ENCODE results near the gene FRS2.

FRS2 gene

DNA sequence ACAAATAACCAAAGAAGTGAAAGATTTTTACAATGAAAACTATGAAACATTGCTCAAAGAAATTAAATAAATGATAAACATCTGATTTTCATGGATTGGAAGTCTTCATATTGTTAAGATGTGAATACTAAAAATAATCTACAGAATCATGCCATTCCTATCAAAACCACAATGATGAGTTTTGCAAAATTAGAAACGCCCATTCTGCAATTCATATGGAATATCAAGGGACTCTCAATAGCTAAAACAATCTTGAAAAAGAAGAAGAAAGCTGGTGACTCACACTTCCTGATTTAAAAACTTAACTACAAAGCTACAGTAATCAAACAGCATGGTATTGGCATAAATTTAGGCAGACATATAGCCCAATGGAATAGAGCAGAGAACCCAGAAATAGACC lies 74.9 kb downstream of the FRS2 start:
- no peaks in the 10 kb centered on the region for H3K9me3 ChIP-seq (ENCODE audit: control insufficient read depth, low read length)
- TF ChIP-seq, protein P1, sequence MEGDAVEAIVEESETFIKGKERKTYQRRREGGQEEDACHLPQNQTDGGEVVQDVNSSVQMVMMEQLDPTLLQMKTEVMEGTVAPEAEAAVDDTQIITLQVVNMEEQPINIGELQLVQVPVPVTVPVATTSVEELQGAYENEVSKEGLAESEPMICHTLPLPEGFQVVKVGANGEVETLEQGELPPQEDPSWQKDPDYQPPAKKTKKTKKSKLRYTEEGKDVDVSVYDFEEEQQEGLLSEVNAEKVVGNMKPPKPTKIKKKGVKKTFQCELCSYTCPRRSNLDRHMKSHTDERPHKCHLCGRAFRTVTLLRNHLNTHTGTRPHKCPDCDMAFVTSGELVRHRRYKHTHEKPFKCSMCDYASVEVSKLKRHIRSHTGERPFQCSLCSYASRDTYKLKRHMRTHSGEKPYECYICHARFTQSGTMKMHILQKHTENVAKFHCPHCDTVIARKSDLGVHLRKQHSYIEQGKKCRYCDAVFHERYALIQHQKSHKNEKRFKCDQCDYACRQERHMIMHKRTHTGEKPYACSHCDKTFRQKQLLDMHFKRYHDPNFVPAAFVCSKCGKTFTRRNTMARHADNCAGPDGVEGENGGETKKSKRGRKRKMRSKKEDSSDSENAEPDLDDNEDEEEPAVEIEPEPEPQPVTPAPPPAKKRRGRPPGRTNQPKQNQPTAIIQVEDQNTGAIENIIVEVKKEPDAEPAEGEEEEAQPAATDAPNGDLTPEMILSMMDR (IDR thresholded peaks at IDR 0.05), result no peak
- H3K4me1 ChIP-seq, result peaks cover 2% of the 10 kb centered on the region
- no peak overlapping the region for H3K9ac ChIP-seq
- peaks cover 14% of the 10 kb centered on the region for H3K79me2 ChIP-seq
- H3K4me2 ChIP-seq (ENCODE audit: low read length), result no peak overlapping the region
- H3K27ac ChIP-seq, result no peak overlapping the region
- no peak overlapping the region for H2AFZ ChIP-seq
- no peaks in the 10 kb centered on the region for H3K27me3 ChIP-seq (ENCODE audit: control insufficient read depth, insufficient read depth, low read length)
- H3K4me3 ChIP-seq (ENCODE audit: low read depth, low read length), result no peak overlapping the region
- H3K36me3 ChIP-seq (ENCODE audit: control insufficient read depth, insufficient read depth, low read length), result no peaks in the 10 kb centered on the region

DNA sequence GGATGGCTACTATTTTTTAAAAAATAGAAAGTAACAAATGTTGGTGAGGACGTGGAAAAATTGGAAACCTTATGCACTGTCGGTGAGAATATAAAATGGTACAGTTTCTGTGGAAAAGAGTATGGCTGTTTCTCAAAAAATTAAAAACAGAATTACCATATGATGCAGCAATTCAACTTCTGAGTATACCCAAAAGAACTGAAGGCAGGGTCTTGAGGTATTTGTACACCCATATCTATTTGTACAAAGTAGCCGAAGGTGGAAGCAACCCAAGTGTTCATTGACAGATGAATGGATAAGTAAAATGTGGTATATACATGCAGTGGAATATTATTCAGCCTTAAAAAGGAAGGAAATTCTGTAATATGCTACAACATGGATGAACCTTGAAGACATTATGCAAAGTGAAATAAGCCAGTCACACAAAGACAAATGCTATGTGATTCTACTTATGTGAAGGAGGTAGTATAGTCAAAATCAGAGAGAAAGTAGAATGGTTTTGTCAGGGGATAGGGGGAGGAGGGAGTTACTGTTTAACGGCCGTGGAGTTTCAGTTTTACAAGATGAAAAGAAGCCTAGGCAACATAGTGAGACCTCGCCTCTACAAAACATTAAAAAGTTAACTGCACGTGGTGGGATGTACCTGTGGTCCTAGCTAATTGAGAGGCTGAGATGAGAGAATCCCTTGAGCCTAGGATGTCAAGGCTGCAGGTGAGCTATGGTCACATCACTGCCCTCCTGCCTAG lies 76.7 kb downstream of the FRS2 start:
- H3K27me3 ChIP-seq (ENCODE audit: control insufficient read depth, insufficient read depth, low read length), result no peaks in the 10 kb centered on the region
- H3K4me1 ChIP-seq, result no peaks in the 10 kb centered on the region
- peaks cover 14% of the 10 kb centered on the region for H3K79me2 ChIP-seq
- no peak overlapping the region for H3K27ac ChIP-seq
- no peaks in the 10 kb centered on the region for H3K9me3 ChIP-seq (ENCODE audit: control insufficient read depth, low read length)
- no peak overlapping the region for H3K4me3 ChIP-seq (ENCODE audit: low read depth, low read length)
- H3K36me3 ChIP-seq (ENCODE audit: control insufficient read depth, insufficient read depth, low read length), result no peaks in the 10 kb centered on the region
- H3K9ac ChIP-seq, result no peak overlapping the region
- H2AFZ ChIP-seq, result no peak overlapping the region
- H3K4me2 ChIP-seq (ENCODE audit: low read length), result no peak overlapping the region
- TF ChIP-seq, protein P1 (IDR thresholded peaks at IDR 0.05), result no peak

DNA sequence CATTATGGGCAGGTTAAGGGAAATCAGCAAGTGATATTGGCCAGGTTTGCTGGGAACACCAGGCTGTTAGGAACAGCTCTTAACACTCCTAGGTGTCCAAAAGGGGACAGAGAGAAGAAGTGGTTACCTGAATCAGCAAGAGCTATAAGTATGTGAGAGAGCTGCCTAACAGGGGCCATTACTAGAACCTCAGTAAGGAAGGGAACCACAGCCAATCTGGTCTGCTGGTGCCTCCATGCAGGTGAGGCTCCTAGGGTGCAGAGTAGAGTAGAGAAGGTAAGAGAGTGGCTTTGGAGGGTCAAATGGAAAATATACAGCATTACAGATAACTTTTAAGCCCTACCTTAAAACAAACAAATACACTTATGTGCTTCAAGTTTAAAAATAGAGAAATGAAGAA lies 78.5 kb downstream of the FRS2 start:
- Histone ChIP-seq H3K36me3 (ENCODE audit: control insufficient read depth, insufficient read depth, low read length) (no peaks in the 10 kb centered on the region), H3K79me2 (peaks cover 12% of the 10 kb centered on the region), H3K27ac (no peak overlapping the region), H3K9ac (no peak overlapping the region), H3K4me3 (ENCODE audit: low read depth, low read length) (no peak overlapping the region), H3K27me3 (ENCODE audit: control insufficient read depth, insufficient read depth, low read length) (no peaks in the 10 kb centered on the region), H2AFZ (no peak overlapping the region), H3K9me3 (ENCODE audit: control insufficient read depth, low read length) (no peaks in the 10 kb centered on the region), H3K4me1 (peaks cover 6% of the 10 kb centered on the region), H3K4me2 (ENCODE audit: low read length) (no peak overlapping the region)
- TF ChIP-seq, protein P1 (IDR thresholded peaks at IDR 0.05), result no peak

DNA sequence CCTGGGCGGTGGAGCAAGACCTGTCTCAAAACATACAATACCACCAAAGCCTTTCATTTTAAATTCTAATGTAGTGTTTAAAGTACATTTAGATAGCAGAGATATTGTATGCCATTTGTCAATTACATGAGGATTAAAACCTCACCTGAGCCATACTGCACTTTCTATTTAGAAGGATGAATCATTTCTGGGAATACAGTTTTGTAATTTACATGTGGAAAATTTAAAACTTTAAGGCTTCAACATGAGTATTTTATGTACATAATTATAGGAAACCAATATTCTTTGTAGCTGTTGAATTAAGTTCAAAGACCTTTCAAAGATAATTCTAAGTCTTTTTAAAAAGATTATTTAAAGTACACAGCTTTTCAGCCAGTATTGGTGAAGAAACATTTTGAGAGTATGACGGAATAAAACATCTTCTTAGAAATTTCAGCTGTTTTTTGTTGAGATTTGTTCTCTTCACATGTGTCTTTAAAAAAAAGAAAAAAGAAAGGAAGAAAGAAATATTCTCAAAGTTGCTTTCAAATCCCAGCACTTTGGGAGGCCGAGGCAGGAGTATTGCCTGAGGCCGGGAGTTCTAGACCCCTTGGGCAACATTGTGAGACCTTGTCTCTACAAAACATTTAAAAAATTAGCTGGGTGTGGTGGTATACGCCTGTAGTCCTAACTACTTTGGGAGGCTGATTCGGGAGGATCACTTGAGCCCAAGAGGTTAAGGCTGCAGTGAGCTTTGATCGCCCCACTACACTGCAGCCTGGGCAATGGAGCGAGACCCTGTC lies 80.6 kb downstream of the FRS2 start:
- Histone ChIP-seq H3K79me2 (peaks cover 11% of the 10 kb centered on the region), H3K27ac (no peak overlapping the region), H3K36me3 (ENCODE audit: control insufficient read depth, insufficient read depth, low read length) (no peaks in the 10 kb centered on the region), H3K4me3 (ENCODE audit: low read depth, low read length) (no peak overlapping the region), H2AFZ (no peak overlapping the region), H3K9ac (no peak overlapping the region), H3K4me1 (peaks cover 6% of the 10 kb centered on the region), H3K27me3 (ENCODE audit: control insufficient read depth, insufficient read depth, low read length) (no peaks in the 10 kb centered on the region), H3K9me3 (ENCODE audit: control insufficient read depth, low read length) (no peaks in the 10 kb centered on the region), H3K4me2 (ENCODE audit: low read length) (no peak overlapping the region)
- TF ChIP-seq, protein P1 (IDR thresholded peaks at IDR 0.05), result no peak

Data from parathyroid adenoma (tissue), 2 donors.